H1 (cell line): ENCODE results near the gene GLYR1. TPM values are rescaled to one million over a fixed set of nuclear protein-coding genes. Genes with fewer than 3 reads are reported as not detected.

Source experiments
- CTCF ChIA-PET: fragments of 300-600 bp; sonication (Branson Sonifier 250); formaldehyde crosslinking; loops from one replicate; lab custom pipeline; 2021; ENCODE audit not compliant: partially characterized antibody; lab: Charles Lee
- POLR2A ChIA-PET: fragments of 300-600 bp; sonication (Branson Sonifier 250); formaldehyde crosslinking; loops from one replicate; lab custom pipeline; 2021; ENCODE audit warnings: inconsistent platforms; ENCODE audit not compliant: partially characterized antibody; lab: Charles Lee
- DNase-seq, 2 experiments: peaks; one replicate each; pipeline versions ENCODE4 v3.0.0 to v3.0.0-alpha.2; 2010 to 2022; ENCODE audit warnings: low spot score in 2 of 2, low read depth in 1 of 2, mixed read lengths in 1 of 2
- FAIRE-seq: peaks from 2 replicates; lab custom pipeline; 2011; peaks lifted over from hg19 to GRCh38; lab: Jason Lieb, UNC
- H2AFZ ChIP-seq: 2 replicates; pipeline ENCODE4 v1.8.1; 2012; ENCODE audit warnings: low read length, inconsistent platforms
- H2AK5ac ChIP-seq: 2 replicates; pipeline ENCODE4 v1.6.1; 2013; ENCODE audit warnings: low read depth, low read length
- H2BK120ac ChIP-seq: replicated peaks from 2 replicates; pipeline ENCODE3; 2013; ENCODE audit warnings: low read depth, low read length, inconsistent platforms
- H2BK12ac ChIP-seq: 2 replicates; pipeline ENCODE4 v1.6.1; 2013; ENCODE audit warnings: low read depth, low read length
- H2BK15ac ChIP-seq: 2 replicates; pipeline ENCODE4 v1.6.1; 2013; ENCODE audit warnings: low read length
- H2BK20ac ChIP-seq: 2 replicates; pipeline ENCODE4 v1.6.1; 2013; ENCODE audit warnings: low read length
- H2BK5ac ChIP-seq: 2 replicates; pipeline ENCODE4 v1.6.1; 2013; ENCODE audit warnings: low read depth, low read length
- H3K14ac ChIP-seq: 2 replicates; pipeline ENCODE4 v1.6.1; 2013; ENCODE audit warnings: inconsistent platforms; ENCODE audit not compliant: insufficient read length
- H3K18ac ChIP-seq: 2 replicates; pipeline ENCODE4 v1.6.1; 2013; ENCODE audit warnings: low read length; ENCODE audit errors: extremely low read depth
- H3K23ac ChIP-seq: 2 replicates; pipeline ENCODE4 v1.6.1; 2013; ENCODE audit warnings: inconsistent platforms; ENCODE audit not compliant: insufficient read length
- H3K23me2 ChIP-seq: 2 replicates; pipeline ENCODE4 v1.6.1; 2013; ENCODE audit warnings: low read depth, low read length
- H3K27ac ChIP-seq: 2 replicates; pipeline ENCODE4 v1.6.1; 2011; ENCODE audit warnings: low read depth, low read length, inconsistent platforms
- H3K27me3 ChIP-seq, 4 experiments: replicated peaks in 1 of 4; 1 replicate in 1 of 4; 2 replicates in 3 of 4; pipeline versions ENCODE4 v1.6.1 to v1.8.1; 2011 to 2013; ENCODE audit warnings: low read length in 3 of 4, mild to moderate bottlenecking in 3 of 4, inconsistent platforms in 2 of 4, mixed read lengths in 2 of 4, moderate library complexity in 1 of 4; ENCODE audit not compliant: control insufficient read depth in 3 of 4, insufficient read depth in 3 of 4; ENCODE audit errors: extremely low read depth in 1 of 4
- H3K36me3 ChIP-seq, 4 experiments: 2 replicates each; pipeline versions ENCODE4 v1.6.1 to v1.8.1; 2011 to 2013; ENCODE audit warnings: mild to moderate bottlenecking in 4 of 4, low read length in 3 of 4, moderate library complexity in 2 of 4, control low read depth in 1 of 4, inconsistent platforms in 1 of 4; ENCODE audit not compliant: insufficient read depth in 4 of 4, control insufficient read depth in 2 of 4
- H3K4ac ChIP-seq: replicated peaks from 2 replicates; pipeline ENCODE3; 2013; ENCODE audit warnings: low read length, low read depth, mixed read lengths, inconsistent platforms; ENCODE audit not compliant: insufficient read length
- H3K4me1 ChIP-seq, 4 experiments: replicated peaks in 1 of 4; 1 replicate in 1 of 4; 2 replicates in 3 of 4; pipeline versions ENCODE4 v1.6.1 to v1.8.1; 2011 to 2013; ENCODE audit warnings: low read length in 3 of 4, inconsistent platforms in 2 of 4, mixed read lengths in 1 of 4; ENCODE audit not compliant: insufficient read depth in 4 of 4, control insufficient read depth in 3 of 4
- H3K4me2 ChIP-seq, 2 experiments: 2 replicates each; pipeline versions ENCODE4 v1.6.1 to v1.8.1; 2011 to 2013; ENCODE audit warnings: low read depth in 2 of 2, low read length in 2 of 2, control low read depth in 1 of 2, inconsistent platforms in 1 of 2, mild to moderate bottlenecking in 1 of 2; ENCODE audit not compliant: insufficient read depth in 1 of 2
- H3K4me3 ChIP-seq, 4 experiments: fragments of 200-600, 300-600 bp in 1 of 4; sonication (generic), shearing (Covaris generic), sonication (Bioruptor Twin) in 1 of 4; 2 replicates each; pipeline versions ENCODE4 v1.5.1 to v1.8.1; 2011 to 2016; ENCODE audit warnings: low read length in 4 of 4, low read depth in 3 of 4, control low read depth in 2 of 4, inconsistent platforms in 2 of 4, mild to moderate bottlenecking in 2 of 4, mixed read lengths in 1 of 4, moderate library complexity in 1 of 4; ENCODE audit not compliant: insufficient read depth in 2 of 4; ENCODE audit errors: extremely low read depth in 1 of 4
- H3K56ac ChIP-seq: replicated peaks from 2 replicates; pipeline ENCODE3; 2013; ENCODE audit warnings: low read depth, mild to moderate bottlenecking, mixed read lengths, low read length, inconsistent platforms; ENCODE audit not compliant: insufficient read length
- H3K79me1 ChIP-seq: 2 replicates; pipeline ENCODE4 v1.6.1; 2013; ENCODE audit warnings: low read depth, low read length, control low read depth
- H3K79me2 ChIP-seq, 2 experiments: 2 replicates each; pipeline versions ENCODE4 v1.6.1 to v1.8.1; 2012 to 2013; ENCODE audit warnings: low read length in 2 of 2, mild to moderate bottlenecking in 2 of 2, inconsistent platforms in 1 of 2; ENCODE audit not compliant: insufficient read depth in 2 of 2, control insufficient read depth in 1 of 2
- H3K9ac ChIP-seq, 4 experiments: replicated peaks in 1 of 4; 1 replicate in 1 of 4; 2 replicates in 3 of 4; pipeline versions ENCODE4 v1.6.1 to v1.8.1; 2011 to 2013; ENCODE audit warnings: low read depth in 3 of 4, low read length in 3 of 4, control low read depth in 2 of 4, mild to moderate bottlenecking in 2 of 4, moderate library complexity in 2 of 4, inconsistent platforms in 1 of 4; ENCODE audit errors: extremely low read depth in 1 of 4
- H3K9me3 ChIP-seq, 2 experiments: 2 replicates each; pipeline versions ENCODE4 v1.6.1 to v1.8.1; 2012 to 2013; ENCODE audit warnings: mild to moderate bottlenecking in 2 of 2, moderate library complexity in 2 of 2, control low read depth in 1 of 2, inconsistent platforms in 1 of 2, low read depth in 1 of 2, low read length in 1 of 2, mixed read lengths in 1 of 2; ENCODE audit not compliant: insufficient read depth in 2 of 2
- H4K20me1 ChIP-seq, 2 experiments: replicated peaks in 1 of 2; 2 replicates each; pipeline versions ENCODE3 to v1.8.1; 2011 to 2013; ENCODE audit warnings: inconsistent platforms in 2 of 2, low read length in 2 of 2, mild to moderate bottlenecking in 1 of 2; ENCODE audit not compliant: insufficient read depth in 2 of 2, control insufficient read depth in 1 of 2
- H4K5ac ChIP-seq: 2 replicates; pipeline ENCODE4 v1.6.1; 2013; ENCODE audit warnings: low read length, low read depth, mixed read lengths, inconsistent platforms; ENCODE audit not compliant: insufficient read length
- H4K8ac ChIP-seq: 2 replicates; pipeline ENCODE4 v1.8.0; 2013; ENCODE audit warnings: mild to moderate bottlenecking, moderate library complexity, low read length, inconsistent platforms; ENCODE audit not compliant: insufficient read depth; ENCODE audit errors: extremely low read depth
- H4K91ac ChIP-seq: replicated peaks from 2 replicates; pipeline ENCODE3; 2013; ENCODE audit warnings: low read length, mixed read lengths, inconsistent platforms; ENCODE audit not compliant: insufficient read length
- ATF2 ChIP-seq: IDR thresholded peaks from 2 replicates; pipeline ENCODE4 v1.6.1; 2012; ENCODE audit warnings: low read length, inconsistent platforms
- BACH1 ChIP-seq: IDR thresholded peaks from 2 replicates; pipeline ENCODE4 v1.6.1; 2012; ENCODE audit warnings: low read length, improper control_type of control experiment
- CHD2 ChIP-seq: IDR thresholded peaks from 2 replicates; pipeline ENCODE4 v1.6.1; 2012; ENCODE audit warnings: low read length, improper control_type of control experiment
- CTCF ChIP-seq, 3 experiments: IDR thresholded peaks; 1 replicate in 2 of 3; 2 replicates in 1 of 3; pipeline versions ENCODE4 v1.5.1 to v1.6.1; 2011; ENCODE audit warnings: low read length in 3 of 3, mild to moderate bottlenecking in 3 of 3, inconsistent platforms in 2 of 3, low read depth in 1 of 3, moderate library complexity in 1 of 3; ENCODE audit not compliant: insufficient read depth in 1 of 3; ENCODE audit errors: control extremely low read depth in 1 of 3
- EGR1 ChIP-seq: IDR thresholded peaks from 2 replicates; pipeline ENCODE4 v1.6.1; 2011; ENCODE audit warnings: low read depth, low read length, borderline replicate concordance
- TCF12 ChIP-seq: IDR thresholded peaks from 2 replicates; pipeline ENCODE4 v1.6.1; 2011; ENCODE audit warnings: low read depth, mild to moderate bottlenecking, low read length
- WGBS, 2 experiments: shearing (Covaris generic) in 1 of 2; methylation state at CpG; one replicate each; pipeline versions ENCODE4 v1.1.6 to v1.1.7; 2013 to 2015; ENCODE audit warnings: low lambda C conversion rate in 2 of 2, mixed read lengths in 2 of 2, inconsistent platforms in 1 of 2, low coverage in 1 of 2, missing lambda C conversion rate in 1 of 2; ENCODE audit not compliant: insufficient replicate concordance in 2 of 2, insufficient coverage in 1 of 2, insufficient read length in 1 of 2; ENCODE audit errors: extremely low coverage in 1 of 2, missing lambda C conversion rate in 1 of 2; 5-methylcytosine and 5-hydroxymethylcytosine counted together
- polyA plus RNA-seq, 7 experiments: library from polyadenylated mRNA; depleted of rRNA in 3 of 7; stranded (reverse) in 5 of 7; unstranded in 2 of 7; fragments of >200 nt in 5 of 7; fragments of 200-250 nt in 2 of 7; gene quantifications; 1 replicate in 5 of 7; 2 replicates in 1 of 7; 4 replicates in 1 of 7; pipeline versions ENCODE4 v1.2.1 to v1.2.3, GENCODE V29; 2011 to 2013; ENCODE audit warnings: missing spikeins in 2 of 7, mixed read lengths in 2 of 7
- total RNA-seq: library from RNA; stranded (reverse); fragmentation: NEBNext Ultra II Directional; extraction: Animal tissue kit (Norgen Biotek cat#: 25700); gene quantifications from 2 replicates; pipeline ENCODE4 v1.2.1, GENCODE V29; 2021
- TF ChIP-seq, protein P1 (sequence below): IDR thresholded peaks from 2 replicates; pipeline ENCODE4 v1.6.1; 2011; ENCODE audit warnings: low read depth, mild to moderate bottlenecking, low read length; ENCODE audit not compliant: insufficient read depth

Gene GLYR1
- total and polyA plus RNA-seq, 2 of the 8 experiments (the other 6 are each of a cell fraction or from before 2014, with no cell fraction given), result 50.2 to 115 TPM

DNA sequence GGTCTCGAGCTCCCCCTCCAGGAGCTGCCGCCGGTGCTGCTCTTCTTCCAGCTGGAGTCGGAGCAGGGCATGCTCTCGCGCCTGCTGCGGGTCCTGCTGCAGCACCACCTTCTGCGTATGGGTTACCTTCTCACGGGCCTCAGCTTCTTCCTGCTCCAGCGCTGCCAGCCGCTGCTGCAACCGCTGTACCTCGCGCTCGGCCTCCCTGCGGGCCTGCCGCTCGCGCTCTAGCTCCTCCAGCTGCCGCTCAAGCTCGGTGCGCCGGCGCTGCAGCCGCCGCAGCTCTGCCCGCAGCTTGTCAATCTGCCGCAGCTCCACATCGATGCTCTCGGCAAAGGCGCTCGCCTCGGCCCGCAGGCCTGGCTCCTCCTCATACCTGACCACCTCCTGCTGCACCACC lies 37.1 kb upstream of the GLYR1 start:
- TF ChIP-seq, protein P1, sequence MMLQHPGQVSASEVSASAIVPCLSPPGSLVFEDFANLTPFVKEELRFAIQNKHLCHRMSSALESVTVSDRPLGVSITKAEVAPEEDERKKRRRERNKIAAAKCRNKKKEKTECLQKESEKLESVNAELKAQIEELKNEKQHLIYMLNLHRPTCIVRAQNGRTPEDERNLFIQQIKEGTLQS, result no peak
- TF ChIP-seq EGR1 (no peak), BACH1 (no peak), TCF12 (no peak), CHD2 (no peak), CTCF (IDR thresholded peaks at IDR 0.05; ENCODE audit: control extremely low read depth in 1 of 3, insufficient read depth in 1 of 3, low read depth in 1 of 3, low read length in 3 of 3) (no peak), ATF2 (no peak)
- Histone ChIP-seq H3K79me1 (no peaks in the 10 kb centered on the region), H2BK120ac (no peak overlapping the region), H3K9ac (no peak overlapping the region), H3K23ac (no peak overlapping the region), H3K79me2 (no peaks in the 10 kb centered on the region), H3K18ac (no peak overlapping the region), H2BK5ac (no peak overlapping the region), H2BK12ac (no peak overlapping the region), H2AFZ (no peak overlapping the region), H2BK20ac (no peak overlapping the region), H3K56ac (no peak overlapping the region), H3K4me1 (no peaks in the 10 kb centered on the region), H3K4me3 (no peak overlapping the region), H2AK5ac (no peak overlapping the region), H3K4ac (no peak overlapping the region), H4K20me1 (peaks cover 3 to 6% of the 10 kb centered on the region in 2 experiments), H3K27me3 (no peaks in the 10 kb centered on the region), H3K9me3 (no peaks in the 10 kb centered on the region), H3K4me2 (no peak overlapping the region), H4K8ac (peak overlapping the region; percentile 14; the same call in 1 of the 2 replicates), H4K91ac (no peak overlapping the region), H3K14ac (no peak overlapping the region), H3K23me2 (no peaks in the 10 kb centered on the region), H4K5ac (no peak overlapping the region), H3K27ac (no peak overlapping the region), H2BK15ac (no peak overlapping the region), H3K36me3 (peaks cover 19 to 85% (median 60%) of the 10 kb centered on the region in 4 experiments)
- DNase-seq (no peak), FAIRE-seq (no peak)
- 95% methylated on average over 34 of the region's 34 CpGs; no CpG with 5 or more reads in 1 of the 2 experiments for WGBS, 2 experiments
- ChIA-PET CTCF (interaction anchor here (0.8 to 2.6 kb wide), 12 partner anchors 14 to 201 kb away, joined by 3 to 9 read pairs (median 4); partner anchors contain the start of gene SEC14L5), POLR2A (interaction anchor here (0.8 to 2.6 kb wide), 9 partner anchors 9 to 190 kb away, joined by 3 to 9 read pairs (median 4); no protein-coding TSS in a partner anchor)
